Skin of body (tissue), 3 donors: ENCODE measurements around the gene GFI1B. TPM values are rescaled to one million over a fixed set of nuclear protein-coding genes. Genes with fewer than 3 reads are reported as not detected.
"Not testable (repeated sequence)": the region's sequence is repeated elsewhere in the genome, so short reads cannot be mapped to it uniquely, and the experiment has no call there.

ENCODE experiments used
- DNase-seq: peaks from one replicate; lab custom pipeline; 2025; lab: John Stamatoyannopoulos, UW
- small RNA-seq: library from RNA; depleted of rRNA; stranded (forward); fragments of <200 nt; gene quantifications from one replicate; pipeline ENCODE3, GENCODE V24; 2014; ENCODE audit warnings: low replicate concordance
- total RNA-seq: library from RNA; depleted of rRNA; stranded (reverse); fragments of >200 nt; gene quantifications from one replicate; pipeline ENCODE4 v1.2.3, GENCODE V29; 2014

GFI1B gene
- total RNA-seq, 1 donor from 2014 or later = 0.59 TPM

GRCh38 chr9:133008824-133009223, 30.3 kb downstream of the GFI1B start:
- DNase-seq = no peak

DNA sequence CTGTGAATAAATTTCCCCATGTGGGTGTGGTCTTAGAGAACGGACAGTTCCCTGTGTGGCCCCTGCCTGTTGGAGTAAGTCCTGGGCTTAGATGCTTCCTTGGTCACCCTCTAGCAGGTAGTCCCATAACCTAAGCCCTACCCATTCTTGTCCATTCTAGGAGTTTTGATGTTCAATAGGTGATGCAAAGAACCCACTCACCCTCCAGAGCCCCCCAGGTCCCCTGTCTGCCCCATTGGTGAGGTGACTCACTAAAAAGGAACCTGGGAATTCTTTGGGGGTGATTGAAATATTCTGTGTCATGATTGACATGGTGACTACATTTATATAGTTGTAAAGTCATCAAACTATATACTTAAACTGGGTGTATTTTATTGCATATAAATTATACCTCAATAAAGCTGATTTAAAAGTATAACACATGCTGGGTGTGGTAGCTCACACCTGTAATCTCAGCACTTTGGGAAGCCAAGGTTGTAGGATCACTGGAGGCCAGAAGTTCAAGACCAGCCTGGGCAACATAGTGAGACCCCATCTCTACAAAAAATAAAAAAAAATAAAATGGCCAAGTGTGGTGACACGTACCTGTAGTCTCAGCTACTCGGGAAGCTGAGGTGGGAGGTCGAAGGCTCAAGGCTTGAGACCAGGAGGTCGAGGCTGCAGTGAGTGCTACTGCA, 31.6 kb downstream of the GFI1B start:
- no peak for DNase-seq

- DNase-seq = no peak
These were observed 36.2 kb downstream of the GFI1B start for GRCh38 chr9:133014696-133015095.

- DNase-seq = no peak
These were observed 44.8 kb downstream of the GFI1B start for GRCh38 chr9:133023117-133023890.

- DNase-seq = no peak
These were observed 47.9 kb downstream of the GFI1B start for GRCh38 chr9:133026426-133026825.

DNA sequence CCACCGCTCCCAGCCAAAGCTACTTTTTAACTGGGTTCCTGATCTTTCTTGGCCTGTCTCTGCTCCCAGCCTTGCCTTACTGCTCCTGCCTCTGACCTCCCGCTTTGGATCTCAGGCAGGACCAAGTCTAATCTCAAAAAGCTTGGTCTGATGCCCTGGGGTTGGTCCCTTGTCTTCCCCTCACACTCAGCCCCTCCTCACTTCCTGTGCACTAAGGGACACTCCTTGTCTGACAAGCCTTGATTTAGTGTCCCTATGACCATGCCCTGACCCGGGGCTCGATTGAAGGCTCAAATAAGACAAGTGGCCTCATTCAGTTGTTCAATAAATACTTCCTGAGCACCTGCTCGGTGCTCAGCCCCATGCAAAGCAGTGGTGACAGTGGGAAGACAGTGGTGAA, 48.6 kb downstream of the GFI1B start:
- no peak for DNase-seq

DNA sequence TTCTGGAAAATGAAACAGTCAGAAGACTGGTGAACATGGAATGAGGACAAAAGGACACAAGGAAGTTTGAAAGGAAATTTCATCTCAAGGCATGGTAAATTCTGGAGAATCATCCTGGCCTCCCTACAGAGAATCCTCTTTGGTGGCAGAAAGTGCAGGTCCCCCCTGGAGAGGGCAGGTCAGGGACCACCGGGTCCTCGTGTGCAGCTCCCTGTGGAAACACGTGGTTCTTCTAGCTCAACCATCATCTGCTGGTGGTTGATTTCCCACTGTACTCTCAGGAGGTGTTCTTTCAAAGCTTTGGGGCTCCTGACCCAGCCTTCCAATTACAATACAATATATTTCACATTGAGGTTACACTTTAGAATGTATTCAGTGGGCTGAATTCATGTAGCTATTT, 49.7 kb downstream of the GFI1B start:
- DNase-seq = no peak

DNA sequence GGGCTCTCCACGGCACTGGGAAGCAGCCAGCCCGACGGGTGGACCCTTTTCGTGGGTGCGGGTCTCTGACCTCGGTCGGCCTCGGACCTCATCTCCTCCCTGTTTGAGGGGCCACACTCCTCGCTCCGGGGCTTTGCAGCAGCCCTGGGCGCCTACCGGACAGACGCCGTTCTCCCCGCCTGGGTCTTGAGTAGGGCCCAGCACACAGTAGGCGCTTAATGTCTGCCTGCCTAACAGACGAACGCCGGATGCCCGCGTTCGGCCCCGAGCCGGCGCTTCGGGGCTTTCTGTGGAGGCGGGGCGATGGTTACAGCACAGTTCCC, 51.5 kb downstream of the GFI1B start:
- DNase-seq = no peak

DNA sequence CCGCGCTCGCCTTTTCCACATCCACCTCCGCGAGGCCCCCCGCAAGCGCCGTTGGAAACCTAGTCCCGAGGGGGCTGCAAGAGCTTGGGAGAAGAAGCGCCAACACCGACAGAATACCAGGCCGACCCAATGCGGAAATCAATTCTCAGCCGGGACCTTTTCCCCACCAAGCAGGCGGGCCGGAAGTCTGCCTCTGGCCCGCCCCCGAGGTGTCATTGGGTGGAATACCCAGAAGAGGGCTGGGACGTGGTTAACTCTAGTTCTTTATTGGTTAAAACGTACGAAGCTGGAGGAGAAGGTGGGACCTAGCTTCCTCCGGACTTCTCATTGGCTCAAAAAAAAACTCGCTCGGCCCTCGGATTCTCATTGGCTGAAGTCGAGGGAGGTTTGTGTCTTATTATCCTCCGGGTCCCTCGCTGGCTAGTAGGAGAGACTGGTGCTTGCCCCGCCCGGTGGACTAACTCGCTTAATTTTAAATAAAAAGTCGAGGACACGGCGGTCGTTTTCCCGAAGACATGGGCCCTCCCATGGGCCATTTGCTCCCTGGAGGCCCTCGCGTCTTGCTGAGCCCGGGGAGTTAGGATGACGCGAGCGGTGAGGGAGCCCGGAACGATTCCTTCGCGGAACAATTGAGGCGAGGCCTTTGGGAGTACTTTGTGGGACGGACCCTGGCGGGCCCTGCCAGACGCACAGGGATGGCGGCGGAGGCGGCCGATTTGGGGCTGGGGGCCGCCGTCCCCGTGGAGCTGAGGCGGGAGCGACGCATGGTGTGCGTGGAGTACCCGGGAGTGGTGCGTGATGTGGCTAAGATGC, 52.0 kb downstream of the GFI1B start, which contains the start of gene GTF3C5:
GTF3C5 (plus strand) TSS at position 681 of the 813 bp plus-strand sequence; CDS start at position 696, 15 bp downstream.
- peak; percentile 99 for DNase-seq

DNA sequence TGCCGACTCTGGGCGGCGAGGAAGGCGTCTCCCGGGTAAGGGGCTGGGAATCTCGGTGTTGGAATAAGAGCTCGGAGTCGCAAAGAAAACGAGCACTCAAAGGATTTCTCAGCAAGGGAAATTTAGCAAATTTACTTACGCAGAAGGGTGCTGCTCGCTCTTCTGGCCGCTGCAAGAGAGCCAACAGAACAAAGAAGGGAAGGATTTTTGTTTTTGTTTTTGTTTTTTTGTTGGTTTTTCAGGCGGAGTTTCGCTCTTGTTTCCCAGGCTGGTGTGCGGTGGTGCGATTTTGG, 52.6 kb downstream of the GFI1B start:
- no peak for DNase-seq

DNA sequence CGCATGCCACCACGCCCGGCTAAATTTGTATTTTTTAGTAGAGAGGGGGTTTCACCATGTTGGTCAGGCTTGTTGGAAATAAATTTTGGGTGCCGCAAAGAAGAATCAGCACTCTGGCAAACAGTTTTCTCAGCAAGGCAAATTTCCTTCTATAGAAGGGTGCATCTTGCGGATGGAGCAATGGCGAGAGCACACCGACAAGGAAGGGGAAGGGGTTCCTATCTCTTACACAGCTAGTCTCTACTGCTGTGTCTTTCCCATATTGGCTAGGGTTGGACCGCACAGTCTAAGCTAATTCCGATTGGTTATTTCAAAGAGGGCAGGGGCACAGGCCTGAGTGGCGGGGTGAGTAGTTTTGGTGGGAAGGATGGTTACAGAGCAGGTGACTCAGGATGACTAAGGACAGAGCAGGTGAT, 53.0 kb downstream of the GFI1B start:
- no peak for DNase-seq

DNA sequence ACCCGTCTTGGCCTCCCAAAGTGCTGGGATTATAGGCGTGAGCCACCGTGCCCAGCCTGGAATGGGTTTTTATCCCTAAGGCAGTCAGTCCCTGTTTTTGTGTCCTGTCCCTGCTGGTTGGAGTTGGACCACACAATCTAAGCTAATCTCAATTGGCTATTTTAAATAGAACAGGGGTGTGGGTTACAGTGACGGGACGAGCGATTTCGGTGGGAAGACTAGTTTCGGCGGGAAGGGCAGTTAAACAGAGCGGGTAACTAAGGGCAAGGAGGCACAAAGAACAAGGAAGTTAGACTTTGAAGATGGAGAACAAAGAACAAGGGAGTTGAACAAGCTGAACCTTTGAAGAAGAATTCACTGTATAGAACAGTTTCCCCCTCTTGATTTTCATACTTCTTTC, 53.7 kb downstream of the GFI1B start:
- DNase-seq = no peak

DNA sequence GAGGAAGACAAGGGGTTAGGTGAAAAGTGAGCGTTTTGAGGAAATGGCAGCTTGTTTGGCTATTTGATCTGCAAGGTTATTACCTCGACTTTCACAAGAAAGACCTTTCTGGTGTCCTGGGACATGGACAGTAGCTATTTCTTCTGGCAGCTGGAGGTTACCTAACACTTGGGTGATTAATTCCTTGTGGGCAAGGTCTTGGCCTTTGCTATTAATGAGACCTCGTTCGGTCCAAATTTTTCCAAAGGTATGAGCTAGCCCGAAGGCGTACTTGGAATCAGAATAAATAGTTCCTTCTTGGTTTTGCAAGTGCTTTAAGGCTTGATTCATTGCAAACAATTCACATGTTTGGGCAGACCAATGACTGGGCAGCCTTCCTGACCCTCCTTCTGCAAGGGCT, 57.2 kb downstream of the GFI1B start:
- no peak for DNase-seq

DNA sequence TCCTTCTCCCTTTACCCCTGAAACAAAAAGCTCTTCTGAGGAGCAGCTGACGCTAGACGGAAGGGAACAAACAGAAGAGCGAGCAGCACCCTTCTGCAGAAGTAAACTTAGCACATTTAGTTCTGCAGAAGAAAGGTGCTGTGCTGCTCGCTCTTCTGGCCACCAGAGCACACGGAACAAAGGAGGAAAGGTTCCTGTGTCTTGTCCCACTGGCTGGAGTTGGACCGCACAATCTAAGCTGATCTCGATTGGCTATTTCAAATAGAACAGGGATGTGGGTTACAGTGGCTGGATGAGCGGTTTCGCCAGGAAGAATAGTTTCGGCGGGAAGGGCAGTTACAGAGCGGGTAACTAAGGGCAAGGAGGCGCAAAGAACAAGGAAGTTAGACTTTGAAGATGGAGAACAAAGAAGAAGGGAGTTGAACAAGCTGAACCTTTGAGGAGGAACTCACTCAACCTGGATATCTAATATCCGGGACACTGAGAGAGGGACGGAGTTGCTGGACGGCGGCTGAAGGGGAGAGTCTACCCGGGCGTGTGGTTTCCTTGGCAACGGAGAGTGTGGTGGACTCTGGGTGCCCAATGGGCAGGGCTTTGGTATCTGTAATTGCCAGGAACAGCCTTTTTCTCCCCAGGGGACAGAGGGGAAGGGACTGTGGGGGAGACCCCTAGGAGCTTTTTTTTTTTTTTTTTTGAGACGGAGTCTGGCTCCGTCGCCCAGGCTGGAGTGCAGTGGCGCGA, 59.5 kb downstream of the GFI1B start:
- DNase-seq = no peak

DNA sequence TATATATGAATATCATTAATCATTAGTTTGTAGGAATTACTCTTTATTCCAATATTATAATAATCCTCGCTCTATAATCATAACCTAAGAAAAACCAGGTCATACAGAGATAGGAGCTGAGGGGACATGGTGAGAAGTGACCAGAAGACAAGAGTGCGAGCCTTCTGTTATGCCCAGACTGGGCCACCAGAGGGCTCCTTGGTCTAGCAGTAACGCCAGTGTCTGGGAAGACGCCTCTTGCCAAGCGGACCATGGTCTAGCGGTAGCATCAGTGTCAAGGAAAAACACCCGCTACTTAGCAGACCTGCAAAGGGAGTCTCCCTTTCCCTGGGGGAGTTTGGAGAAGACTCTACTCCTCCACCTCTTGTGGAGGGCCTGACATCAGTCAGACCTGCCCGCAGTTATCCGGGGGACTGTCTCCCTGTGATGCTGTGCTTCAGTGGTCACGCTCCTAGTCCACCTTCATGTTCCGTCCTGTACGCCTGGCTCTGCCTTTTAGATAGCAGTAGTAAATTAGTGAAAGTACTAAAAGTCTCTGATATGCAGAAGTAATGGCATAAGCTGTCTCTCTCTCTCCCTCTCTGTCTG, 62.5 kb downstream of the GFI1B start:
- DNase-seq = not testable (repeated sequence)

Small RNA genes within 50 kb of the gene (small RNA-seq; reads per million reads assigned to genes)
- gene AL593851.1 = not detected
- 0.12 reads per million for gene MIR548AW
- not detected for gene RNU7-21P

Other genes starting within 250 kb of the GFI1B start
- 1.1 TPM for gene AK8, start 100.4 kb upstream of the GFI1B start, total RNA-seq
- gene SPACA9, start 99.8 kb upstream of the GFI1B start, total RNA-seq = 2.1 TPM
- gene TSC1, start 34.1 kb upstream of the GFI1B start, total RNA-seq = 38.6 TPM
- 25.7 TPM for gene GTF3C5, start 52.3 kb downstream of the GFI1B start, total RNA-seq
- 0.79 TPM for gene CEL, start 83.3 kb downstream of the GFI1B start, total RNA-seq
- 47.4 TPM for gene RALGDS, start 142.5 kb downstream of the GFI1B start, total RNA-seq
- gene GBGT1, start 185.2 kb downstream of the GFI1B start, total RNA-seq = 3.4 TPM
- gene OBP2B, start 230.6 kb downstream of the GFI1B start, total RNA-seq = 0.30 TPM